Measurements from ENCODE around the gene HS6ST2.
"Not testable (repeated sequence)": the region's sequence is repeated elsewhere in the genome, so short reads cannot be mapped to it uniquely, and the experiment has no call there.

Gene HS6ST2

DNA sequence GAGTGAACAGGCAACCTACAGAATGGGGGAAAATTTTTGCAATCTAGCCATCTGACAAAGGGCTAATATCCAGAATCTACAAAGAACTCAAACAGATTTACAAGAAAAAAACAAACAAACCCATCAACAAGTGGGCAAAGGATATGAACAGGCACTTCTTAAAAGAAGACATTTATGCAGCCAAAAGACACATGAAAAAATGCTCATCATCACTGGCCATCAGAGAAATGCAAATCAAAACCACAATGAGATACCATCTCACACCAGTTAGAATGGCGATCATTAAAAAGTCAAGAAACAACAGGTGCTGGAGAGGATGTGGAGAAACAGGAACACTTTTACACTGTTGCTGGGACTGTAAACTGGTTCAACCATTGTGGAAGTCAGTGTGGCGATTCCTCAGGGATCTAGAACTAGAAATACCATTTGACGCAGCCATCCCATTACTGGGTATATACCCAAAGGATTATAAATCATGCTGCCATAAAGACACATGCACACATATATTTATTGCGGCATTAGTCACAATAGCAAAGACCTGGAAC is 13.3 kb downstream of the HS6ST2 start:
- not testable (repeated sequence) for DNase-seq (ENCODE audit: low spot score); H3K9me3 ChIP-seq (replicated peaks in 1 of 2; ENCODE audit: control insufficient read depth in 2 of 2, insufficient read depth in 1 of 2, low read depth in 1 of 2, low read length in 2 of 2); H2AFZ ChIP-seq (ENCODE audit: low read length); H3K18ac ChIP-seq (ENCODE audit: low read length); H4K91ac ChIP-seq (ENCODE audit: low read depth, low read length, poor library complexity); H2BK5ac ChIP-seq (ENCODE audit: low read length); H2BK12ac ChIP-seq (ENCODE audit: low read length); H3K27me3 ChIP-seq (ENCODE audit: control insufficient read depth in 3 of 3, insufficient read depth in 3 of 3, low read depth in 1 of 3, low read length in 3 of 3); H3K36me3 ChIP-seq (replicated peaks in 1 of 2; ENCODE audit: control insufficient read depth in 2 of 2, insufficient read depth in 2 of 2, low read length in 2 of 2); H3K4me3 ChIP-seq (ENCODE audit: low read length in 2 of 2); H3K4me2 ChIP-seq (ENCODE audit: insufficient read depth, low read length, poor library complexity, severe bottlenecking); H3K9ac ChIP-seq (ENCODE audit: low read depth, low read length, poor library complexity); H3K4me1 ChIP-seq (ENCODE audit: control insufficient read depth in 2 of 2, insufficient read depth in 1 of 2, low read depth in 1 of 2, low read length in 2 of 2); H3K14ac ChIP-seq (ENCODE audit: low read length); H3K4ac ChIP-seq (ENCODE audit: low read length); H2AK5ac ChIP-seq (ENCODE audit: low read depth, low read length); H2BK120ac ChIP-seq (ENCODE audit: low read depth, low read length); H2BK15ac ChIP-seq (ENCODE audit: low read length); H3K27ac ChIP-seq (replicated peaks; ENCODE audit: low read length); H3K23ac ChIP-seq (ENCODE audit: low read depth, low read length, poor library complexity); H4K8ac ChIP-seq (ENCODE audit: low read depth, low read length); H3K79me1 ChIP-seq (ENCODE audit: low read depth, low read length)
- no CpG with 5 or more reads among the region's 4 CpGs for WGBS, 2 donors (ENCODE audit: extremely low coverage in 2 of 2, insufficient read length in 2 of 2, insufficient replicate concordance in 1 of 2)

DNA sequence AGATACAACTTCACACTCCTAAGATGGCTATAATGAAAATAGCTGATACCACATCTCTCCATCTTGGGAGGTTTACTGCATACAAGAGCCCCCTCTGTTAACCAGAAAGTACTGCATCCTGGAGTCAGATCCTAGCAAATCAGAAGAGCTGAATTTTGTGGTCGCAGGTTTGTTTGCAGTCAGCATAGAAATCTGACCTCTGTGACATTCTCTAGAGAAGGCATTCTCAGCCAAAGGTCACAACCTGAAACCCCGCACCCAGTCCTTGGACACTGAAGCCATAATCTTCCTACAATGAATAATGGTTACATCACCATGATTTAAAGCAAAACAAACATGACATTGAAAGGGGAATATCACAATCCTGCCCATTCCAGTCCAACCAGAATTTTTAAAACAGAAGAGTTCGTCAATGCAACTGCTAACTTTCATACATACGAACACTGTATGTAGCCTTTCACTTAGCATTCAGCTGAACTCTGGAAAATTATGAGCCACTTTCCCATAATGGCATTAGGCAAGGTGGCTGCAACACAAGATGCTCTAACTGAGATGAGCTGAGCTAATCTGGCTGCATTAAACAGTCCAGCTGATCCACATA is 17.6 kb downstream of the HS6ST2 start:
- no peak overlapping the region for H2BK5ac ChIP-seq (ENCODE audit: low read length)
- no peak overlapping the region for H3K23ac ChIP-seq (ENCODE audit: low read depth, low read length, poor library complexity)
- no peaks in the 10 kb centered on the region for H3K27me3 ChIP-seq (ENCODE audit: control insufficient read depth in 3 of 3, insufficient read depth in 3 of 3, low read depth in 1 of 3, low read length in 3 of 3)
- H3K79me1 ChIP-seq (ENCODE audit: low read depth, low read length), result no peaks in the 10 kb centered on the region
- H3K18ac ChIP-seq (ENCODE audit: low read length), result no peak overlapping the region
- no peak overlapping the region for H3K27ac ChIP-seq (replicated peaks; ENCODE audit: low read length)
- H3K4me2 ChIP-seq (ENCODE audit: insufficient read depth, low read length, poor library complexity, severe bottlenecking), result no peak overlapping the region
- no peak overlapping the region for H4K8ac ChIP-seq (ENCODE audit: low read depth, low read length)
- no peak overlapping the region for H2BK15ac ChIP-seq (ENCODE audit: low read length)
- H2AFZ ChIP-seq (ENCODE audit: low read length), result no peak overlapping the region
- H3K36me3 ChIP-seq (replicated peaks in 1 of 2; ENCODE audit: control insufficient read depth in 2 of 2, insufficient read depth in 2 of 2, low read length in 2 of 2), result no peaks in the 10 kb centered on the region
- H2BK12ac ChIP-seq (ENCODE audit: low read length), result no peak overlapping the region
- H3K4me1 ChIP-seq (ENCODE audit: control insufficient read depth in 2 of 2, insufficient read depth in 1 of 2, low read depth in 1 of 2, low read length in 2 of 2), result peaks cover 0 to 5% of the 10 kb centered on the region in 2 donors
- no peak overlapping the region for H3K4me3 ChIP-seq (ENCODE audit: low read length in 2 of 2)
- H3K4ac ChIP-seq (ENCODE audit: low read length), result no peak overlapping the region
- H3K14ac ChIP-seq (ENCODE audit: low read length), result no peak overlapping the region
- no peak overlapping the region for H3K9ac ChIP-seq (ENCODE audit: low read depth, low read length, poor library complexity)
- DNase-seq (ENCODE audit: low spot score), result no peak
- H2BK120ac ChIP-seq (ENCODE audit: low read depth, low read length), result no peak overlapping the region
- no peaks in the 10 kb centered on the region for H3K9me3 ChIP-seq (replicated peaks in 1 of 2; ENCODE audit: control insufficient read depth in 2 of 2, insufficient read depth in 1 of 2, low read depth in 1 of 2, low read length in 2 of 2)
- no peak overlapping the region for H4K91ac ChIP-seq (ENCODE audit: low read depth, low read length, poor library complexity)
- WGBS, 2 donors (ENCODE audit: extremely low coverage in 2 of 2, insufficient read length in 2 of 2, insufficient replicate concordance in 1 of 2), result no CpG with 5 or more reads among the region's 4 CpGs
- no peak overlapping the region for H2AK5ac ChIP-seq (ENCODE audit: low read depth, low read length)

DNA sequence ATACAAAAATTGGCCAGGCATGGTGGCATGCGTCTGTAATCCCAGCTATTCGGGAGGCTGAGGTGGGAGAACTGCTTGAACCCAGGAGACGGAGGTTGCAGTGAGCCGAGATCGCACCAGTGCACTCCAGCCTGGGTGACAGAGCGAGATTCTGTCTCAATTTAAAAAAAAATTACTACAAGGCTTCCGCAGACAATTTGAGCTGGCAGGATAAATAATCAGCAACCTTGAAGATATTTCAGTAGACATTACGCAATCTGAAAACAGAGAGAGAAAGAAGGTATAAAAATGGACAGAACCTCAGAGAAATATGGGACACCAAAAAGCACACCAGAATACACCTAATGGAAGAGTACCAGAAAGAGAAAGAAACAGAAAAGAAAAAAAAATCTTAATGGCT is 25.3 kb downstream of the HS6ST2 start:
- no peak overlapping the region for H2BK15ac ChIP-seq (ENCODE audit: low read length)
- H2AK5ac ChIP-seq (ENCODE audit: low read depth, low read length), result no peak overlapping the region
- no peak overlapping the region for H2AFZ ChIP-seq (ENCODE audit: low read length)
- no peak overlapping the region for H2BK5ac ChIP-seq (ENCODE audit: low read length)
- H3K4me2 ChIP-seq (ENCODE audit: insufficient read depth, low read length, poor library complexity, severe bottlenecking), result no peak overlapping the region
- no peak overlapping the region for H3K14ac ChIP-seq (ENCODE audit: low read length)
- H2BK120ac ChIP-seq (ENCODE audit: low read depth, low read length), result no peak overlapping the region
- H3K27me3 ChIP-seq (ENCODE audit: control insufficient read depth in 3 of 3, insufficient read depth in 3 of 3, low read depth in 1 of 3, low read length in 3 of 3), result no peaks in the 10 kb centered on the region
- H3K9ac ChIP-seq (ENCODE audit: low read depth, low read length, poor library complexity), result no peak overlapping the region
- H3K36me3 ChIP-seq (replicated peaks in 1 of 2; ENCODE audit: control insufficient read depth in 2 of 2, insufficient read depth in 2 of 2, low read length in 2 of 2), result no peaks in the 10 kb centered on the region
- no peak overlapping the region for H2BK12ac ChIP-seq (ENCODE audit: low read length)
- peaks cover 5% of the 10 kb centered on the region for H3K79me1 ChIP-seq (ENCODE audit: low read depth, low read length)
- H4K91ac ChIP-seq (ENCODE audit: low read depth, low read length, poor library complexity), result no peak overlapping the region
- no peak overlapping the region for H3K18ac ChIP-seq (ENCODE audit: low read length)
- H3K4ac ChIP-seq (ENCODE audit: low read length), result no peak overlapping the region
- WGBS, 2 donors (ENCODE audit: extremely low coverage in 2 of 2, insufficient read length in 2 of 2, insufficient replicate concordance in 1 of 2), result no CpG with 5 or more reads among the region's 8 CpGs
- no peak overlapping the region for H3K23ac ChIP-seq (ENCODE audit: low read depth, low read length, poor library complexity)
- H3K4me1 ChIP-seq (ENCODE audit: control insufficient read depth in 2 of 2, insufficient read depth in 1 of 2, low read depth in 1 of 2, low read length in 2 of 2), result no peaks in the 10 kb centered on the region
- no peak overlapping the region for H3K4me3 ChIP-seq (ENCODE audit: low read length in 2 of 2)
- peaks cover 0 to 3% of the 10 kb centered on the region in 2 donors for H3K9me3 ChIP-seq (replicated peaks in 1 of 2; ENCODE audit: control insufficient read depth in 2 of 2, insufficient read depth in 1 of 2, low read depth in 1 of 2, low read length in 2 of 2)
- no peak overlapping the region for H4K8ac ChIP-seq (ENCODE audit: low read depth, low read length)
- no peak overlapping the region for H3K27ac ChIP-seq (replicated peaks; ENCODE audit: low read length)
- DNase-seq (ENCODE audit: low spot score), result no peak

GRCh38 chrX:132924426-132924825 is 34.0 kb downstream of the HS6ST2 start:
- Histone ChIP-seq H2AK5ac (ENCODE audit: low read depth, low read length) (no peak overlapping the region), H3K9ac (ENCODE audit: low read depth, low read length, poor library complexity) (no peak overlapping the region), H3K14ac (ENCODE audit: low read length) (no peak overlapping the region), H3K4me2 (ENCODE audit: insufficient read depth, low read length, poor library complexity, severe bottlenecking) (no peak overlapping the region), H3K36me3 (replicated peaks in 1 of 2; ENCODE audit: control insufficient read depth in 2 of 2, insufficient read depth in 2 of 2, low read length in 2 of 2) (no peaks in the 10 kb centered on the region), H2AFZ (ENCODE audit: low read length) (no peak overlapping the region), H3K27me3 (ENCODE audit: control insufficient read depth in 3 of 3, insufficient read depth in 3 of 3, low read depth in 1 of 3, low read length in 3 of 3) (no peaks in the 10 kb centered on the region), H3K27ac (replicated peaks; ENCODE audit: low read length) (no peak overlapping the region), H3K79me1 (ENCODE audit: low read depth, low read length) (peaks cover 4% of the 10 kb centered on the region), H4K8ac (ENCODE audit: low read depth, low read length) (no peak overlapping the region), H2BK120ac (ENCODE audit: low read depth, low read length) (no peak overlapping the region), H3K18ac (ENCODE audit: low read length) (no peak overlapping the region), H3K9me3 (replicated peaks in 1 of 2; ENCODE audit: control insufficient read depth in 2 of 2, insufficient read depth in 1 of 2, low read depth in 1 of 2, low read length in 2 of 2) (no peaks in the 10 kb centered on the region), H2BK5ac (ENCODE audit: low read length) (no peak overlapping the region), H3K23ac (ENCODE audit: low read depth, low read length, poor library complexity) (no peak overlapping the region), H3K4me3 (ENCODE audit: low read length in 2 of 2) (no peak overlapping the region), H2BK12ac (ENCODE audit: low read length) (no peak overlapping the region), H3K4ac (ENCODE audit: low read length) (no peak overlapping the region), H4K91ac (ENCODE audit: low read depth, low read length, poor library complexity) (no peak overlapping the region), H2BK15ac (ENCODE audit: low read length) (no peak overlapping the region), H3K4me1 (ENCODE audit: control insufficient read depth in 2 of 2, insufficient read depth in 1 of 2, low read depth in 1 of 2, low read length in 2 of 2) (peaks cover 0 to 3% of the 10 kb centered on the region in 2 donors)
- WGBS, 2 donors (ENCODE audit: extremely low coverage in 2 of 2, insufficient read length in 2 of 2, insufficient replicate concordance in 1 of 2), result no CpG with 5 or more reads among the region's 5 CpGs
- no peak for DNase-seq (ENCODE audit: low spot score)

All from neuronal stem cell (in vitro differentiated cells).